Neural progenitor cell (in vitro differentiated cells): ENCODE data around the gene ARHGAP19. TPM values are rescaled to one million over a fixed set of nuclear protein-coding genes. Genes with fewer than 3 reads are reported as not detected.

Experiments used
- DNase-seq: peaks from one replicate; pipeline ENCODE4 v3.0.0-alpha.2; 2016; ENCODE audit warnings: low spot score
- H2AFZ ChIP-seq: fragments of 200-600 bp; sonication (generic); replicated peaks from 2 replicates; pipeline ENCODE4 v1.6.1; 2016; ENCODE audit warnings: antibody characterized with exemption
- H3F3A ChIP-seq: fragments of 200-600 bp; sonication (generic); 2 replicates; pipeline ENCODE4 v1.6.1; 2016; ENCODE audit warnings: antibody characterized with exemption, low read depth
- H3K27ac ChIP-seq: fragments of 200-600 bp; sonication (generic); 2 replicates; pipeline ENCODE4 v1.5.1; 2016; ENCODE audit warnings: mild to moderate bottlenecking
- H3K27me3 ChIP-seq: fragments of 200-600 bp; sonication (generic); 2 replicates; pipeline ENCODE4 v1.6.1; 2016; ENCODE audit warnings: mild to moderate bottlenecking, moderate library complexity
- H3K36me3 ChIP-seq: fragments of 200-600 bp; sonication (generic); 2 replicates; pipeline ENCODE4 v1.5.1; 2016
- H3K4me1 ChIP-seq: fragments of 200-600 bp; sonication (generic); 2 replicates; pipeline ENCODE4 v1.6.1; 2016; ENCODE audit warnings: mixed run types
- H3K4me2 ChIP-seq: fragments of 200-600 bp; sonication (generic); 2 replicates; pipeline ENCODE4 v1.6.1; 2016
- H3K4me3 ChIP-seq: fragments of 200-600 bp; sonication (generic); 2 replicates; pipeline ENCODE4 v1.5.1; 2016
- H3K79me2 ChIP-seq: fragments of 200-600 bp; sonication (generic); 2 replicates; pipeline ENCODE4 v1.6.1; 2016; ENCODE audit warnings: low read depth
- H3K9ac ChIP-seq: fragments of 200-600 bp; sonication (generic); 2 replicates; pipeline ENCODE4 v1.6.1; 2016
- H3K9me3 ChIP-seq: fragments of 200-600 bp; sonication (generic); 2 replicates; pipeline ENCODE4 v1.5.1; 2016; ENCODE audit warnings: low read depth
- H4K20me1 ChIP-seq: fragments of 200-600 bp; sonication (generic); 2 replicates; pipeline ENCODE4 v1.6.1; 2016; ENCODE audit warnings: low read depth
- H3K27ac Mint-ChIP-seq: 3 replicates; pipeline ENCODE4 v1.8.0; 2021; ENCODE audit warnings: mixed read lengths
- H3K27me3 Mint-ChIP-seq: 2 replicates; pipeline ENCODE4 v1.8.0; 2022; ENCODE audit warnings: low read depth, mild to moderate bottlenecking, inconsistent platforms, moderate library complexity, mixed read lengths; ENCODE audit not compliant: insufficient read depth
- H3K36me3 Mint-ChIP-seq: 3 replicates; pipeline ENCODE4 v1.8.0; 2021; ENCODE audit warnings: mixed read lengths
- H3K4me1 Mint-ChIP-seq: 3 replicates; pipeline ENCODE4 v1.8.0; 2021; ENCODE audit warnings: mixed read lengths
- H3K4me3 Mint-ChIP-seq: 3 replicates; pipeline ENCODE4 v1.8.0; 2021; ENCODE audit warnings: mild to moderate bottlenecking, moderate library complexity, mixed read lengths
- H3K9me3 Mint-ChIP-seq: 3 replicates; pipeline ENCODE4 v1.8.0; 2020; ENCODE audit warnings: mixed read lengths
- CTCF ChIP-seq: fragments of 200-600 bp; sonication (generic); IDR thresholded peaks from 2 replicates; pipeline ENCODE4 v1.5.1; 2017; ENCODE audit warnings: antibody characterized with exemption, mild to moderate bottlenecking
- EZH2 ChIP-seq: fragments of 200-600 bp; sonication (generic); IDR thresholded peaks from 2 replicates; pipeline ENCODE4 v1.6.1; 2017; ENCODE audit warnings: antibody characterized with exemption, mild to moderate bottlenecking, moderate library complexity
- EZH2phosphoT487 ChIP-seq: fragments of 200-600 bp; sonication (generic); IDR thresholded peaks from 2 replicates; pipeline ENCODE4 v1.6.1; 2017; ENCODE audit warnings: antibody characterized with exemption
- small RNA-seq: library from RNA; depleted of rRNA; stranded (forward); fragments of <200 nt; gene quantifications from one replicate; pipeline ENCODE3, GENCODE V24; 2015
- total RNA-seq: library from RNA; depleted of rRNA; stranded (reverse); fragments of >200 nt; gene quantifications from 2 replicates; pipeline ENCODE4 v1.2.3, GENCODE V29; 2015; ENCODE audit warnings: low replicate concordance

ARHGAP19 gene
- total RNA-seq, 1 donor from 2014 or later, result 88.8 TPM

- Histone ChIP-seq H3K79me2 (no peaks in the 10 kb centered on the region), H2AFZ (no peak overlapping the region), H3K9me3 (no peaks in the 10 kb centered on the region), H3K27me3 (peaks cover 32% of the 10 kb centered on the region), H3K4me3 (no peak overlapping the region), H4K20me1 (peaks cover 8% of the 10 kb centered on the region), H3K27ac (no peak overlapping the region), H3K36me3 (no peaks in the 10 kb centered on the region), H3K4me1 (peaks cover 15% of the 10 kb centered on the region), H3K4me2 (no peak overlapping the region), H3F3A (peaks cover 3% of the 10 kb centered on the region), H3K9ac (no peak overlapping the region)
- H3K9me3 Mint-ChIP-seq, result no peaks in the 10 kb centered on the region
- no peak for TF ChIP-seq CTCF
- no peak for TF ChIP-seq EZH2phosphoT487
- TF ChIP-seq EZH2, result no peak
- peak overlapping the region; percentile 55 for H3K27ac Mint-ChIP-seq
- H3K27me3 Mint-ChIP-seq, result peaks cover 28% of the 10 kb centered on the region
- peaks cover 28% of the 10 kb centered on the region for H3K4me1 Mint-ChIP-seq
- H3K36me3 Mint-ChIP-seq, result no peaks in the 10 kb centered on the region
- no peak for DNase-seq
- H3K4me3 Mint-ChIP-seq, result no peak overlapping the region
Measured at GRCh38 chr10:97173036-97173435, 119.4 kb downstream of the ARHGAP19 start.

Small RNA genes lying within 50 kb of the gene (small RNA-seq; reads per million reads assigned to genes)
- gene RF00017, result not detected

Other genes with a start within 250 kb of the ARHGAP19 start
- 0.74 and 0.92 TPM in 2 replicates for gene SLIT1, start 106.7 kb downstream of the ARHGAP19 start, total RNA-seq
- 2.0 and 8.8 TPM in 2 replicates for gene FRAT1, start 26.6 kb upstream of the ARHGAP19 start, total RNA-seq
- gene FRAT2, start 42.1 kb upstream of the ARHGAP19 start, total RNA-seq, result 14.9 and 27.4 TPM in 2 replicates
- gene RRP12, start 108.7 kb upstream of the ARHGAP19 start, total RNA-seq, result 6.1 and 13.8 TPM in 2 replicates
- 887 and 1,352 TPM in 2 replicates for gene PGAM1, start 133.6 kb upstream of the ARHGAP19 start, total RNA-seq
- 48.7 and 72.6 TPM in 2 replicates for gene EXOSC1, start 153.4 kb upstream of the ARHGAP19 start, total RNA-seq
- 15.2 and 39.4 TPM in 2 replicates for gene ZDHHC16, start 153.5 kb upstream of the ARHGAP19 start, total RNA-seq
- gene MMS19, start 205.8 kb upstream of the ARHGAP19 start, total RNA-seq, result 127 and 216 TPM in 2 replicates
- 4.7 and 15.7 TPM in 2 replicates for gene UBTD1, start 206.3 kb upstream of the ARHGAP19 start, total RNA-seq